ENCODE results near the gene OXTR. TPM values are rescaled to one million over a fixed set of nuclear protein-coding genes. Genes with fewer than 3 reads are reported as not detected.

OXTR gene
- total RNA-seq, 1 donor from 2014 or later = 0.55 TPM

- Histone ChIP-seq H3K4me3 (no peak overlapping the region), H3K9me3 (no peaks in the 10 kb centered on the region), H3K4me1 (no peaks in the 10 kb centered on the region), H3K36me3 (no peaks in the 10 kb centered on the region), H3K27me3 (no peaks in the 10 kb centered on the region), H3K27ac (no peak overlapping the region)
- TF ChIP-seq CTCF (IDR thresholded peaks at IDR 0.05) = no peak
- DNase-seq (no peak), ATAC-seq (no peak)
- intact Hi-C loops (cut with DNase I) = no loop called here
These were observed 20.1 kb downstream of the OXTR start for GRCh38 chr3:8749316-8749715.

DNA sequence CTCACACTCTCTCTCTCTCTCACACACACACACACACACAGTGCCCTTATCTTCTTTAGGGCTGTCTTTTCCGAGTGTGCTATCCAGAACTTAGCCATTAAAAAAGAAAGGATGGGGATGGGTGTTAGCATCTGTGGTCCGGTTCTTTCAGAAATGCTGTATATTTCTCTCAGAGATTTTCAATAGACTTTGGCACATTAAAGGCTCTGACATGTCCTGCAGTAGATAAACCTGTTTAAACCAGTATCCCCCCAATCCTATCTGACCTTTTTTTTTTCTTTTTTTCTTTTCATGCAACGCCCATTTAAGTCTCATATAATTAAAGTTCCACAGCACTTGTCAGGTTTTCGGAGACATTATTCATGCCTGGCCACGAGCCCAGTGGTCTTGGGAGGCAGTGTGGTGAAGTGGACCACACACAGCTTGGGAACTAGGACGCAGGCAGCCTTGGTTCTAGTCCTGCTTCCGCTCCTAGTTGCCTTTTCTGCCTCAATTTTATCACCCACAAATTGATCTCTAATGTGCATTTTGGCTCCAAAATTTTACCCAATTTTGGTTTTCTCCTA, 22.6 kb downstream of the OXTR start:
- no peak overlapping the region for H3K4me3 ChIP-seq
- intact Hi-C loops (cut with DNase I) = no loop called here
- H3K27me3 ChIP-seq = no peaks in the 10 kb centered on the region
- H3K4me1 ChIP-seq = no peaks in the 10 kb centered on the region
- ATAC-seq = no peak
- no peak overlapping the region for H3K27ac ChIP-seq
- no peaks in the 10 kb centered on the region for H3K9me3 ChIP-seq
- no peaks in the 10 kb centered on the region for H3K36me3 ChIP-seq
- TF ChIP-seq CTCF (IDR thresholded peaks at IDR 0.05) = no peak
- DNase-seq = no peak

GRCh38 chr3:8745619-8746370, 23.6 kb downstream of the OXTR start:
- Histone ChIP-seq H3K4me1 (no peaks in the 10 kb centered on the region), H3K9me3 (no peaks in the 10 kb centered on the region), H3K27me3 (no peaks in the 10 kb centered on the region), H3K36me3 (no peaks in the 10 kb centered on the region), H3K4me3 (no peak overlapping the region), H3K27ac (no peak overlapping the region)
- intact Hi-C loops (cut with DNase I) = no loop called here
- TF ChIP-seq CTCF (IDR thresholded peaks at IDR 0.05) = no peak
- DNase-seq (no peak), ATAC-seq (no peak)

- ATAC-seq (no peak), DNase-seq (no peak)
- no peak overlapping the region for H3K27ac ChIP-seq
- H3K36me3 ChIP-seq = no peaks in the 10 kb centered on the region
- no peaks in the 10 kb centered on the region for H3K4me1 ChIP-seq
- H3K4me3 ChIP-seq = no peak overlapping the region
- H3K9me3 ChIP-seq = no peaks in the 10 kb centered on the region
- H3K27me3 ChIP-seq = no peaks in the 10 kb centered on the region
- intact Hi-C loops (cut with DNase I) = no loop called here
- TF ChIP-seq CTCF (IDR thresholded peaks at IDR 0.05) = no peak
These were observed 25.5 kb downstream of the OXTR start for GRCh38 chr3:8743911-8744310.

DNA sequence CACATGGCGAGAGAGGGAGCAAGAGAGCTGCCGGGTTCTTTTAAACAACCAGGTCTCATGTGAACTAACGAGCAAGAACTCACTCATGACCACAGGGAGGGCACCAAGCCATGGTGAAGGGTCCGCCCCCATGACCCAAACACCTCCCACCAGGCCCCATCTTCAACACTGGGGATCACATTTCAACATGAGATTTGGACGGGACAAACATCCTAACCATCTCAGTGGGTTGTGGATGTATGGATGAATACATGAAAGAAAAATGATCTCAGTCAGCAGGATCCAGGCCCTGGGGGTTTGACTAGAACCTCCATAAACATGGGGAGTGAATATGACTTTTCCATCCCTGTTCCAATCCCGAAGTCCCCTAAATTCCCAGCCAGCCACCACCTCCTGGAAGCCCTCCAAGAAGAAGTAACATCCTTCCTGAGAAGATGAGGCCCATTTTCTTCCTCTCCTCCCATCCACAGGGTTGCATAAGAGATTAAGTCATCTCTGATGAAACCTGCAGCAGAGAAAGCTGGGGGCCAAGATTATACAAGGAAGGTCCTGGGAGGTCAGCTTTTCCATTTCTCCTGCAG, 26.3 kb downstream of the OXTR start:
- no peaks in the 10 kb centered on the region for H3K4me1 ChIP-seq
- no peak for TF ChIP-seq CTCF (IDR thresholded peaks at IDR 0.05)
- DNase-seq = no peak

More for the DNA sequence above, 26.3 kb downstream of the OXTR start:
- ATAC-seq = no peak
- H3K9me3 ChIP-seq = no peaks in the 10 kb centered on the region
- no peak overlapping the region for H3K27ac ChIP-seq
- intact Hi-C loops (cut with DNase I) = no loop called here
- no peak overlapping the region for H3K4me3 ChIP-seq
- H3K27me3 ChIP-seq = no peaks in the 10 kb centered on the region
- no peaks in the 10 kb centered on the region for H3K36me3 ChIP-seq
